Inferior parietal cortex (tissue), 1 donor: ENCODE data around the gene GLYR1.
"Not testable (repeated sequence)": the region's sequence is repeated elsewhere in the genome, so short reads cannot be mapped to it uniquely, and the experiment has no call there.

Experiments
- DNase-seq: peaks from one replicate; pipeline ENCODE4 v3.0.0-alpha.2; 2016; ENCODE audit errors: extremely low spot score

The GLYR1 gene

GRCh38 chr16:4788910-4789309 is 58.2 kb downstream of the GLYR1 start:
- DNase-seq: no peak

- no peak for DNase-seq
Observed at GRCh38 chr16:4788489-4788889, 58.6 kb downstream of the GLYR1 start.

- DNase-seq: no peak
Observed at GRCh38 chr16:4787627-4788482, 59.2 kb downstream of the GLYR1 start, which contains the start of gene SEPTIN12. Gene SEPTIN12 (minus strand): TSS chr16:4788345. CDS start chr16:4787645, 700 bp downstream.

- DNase-seq: no peak
Observed at GRCh38 chr16:4787068-4787467, 60.0 kb downstream of the GLYR1 start.

- DNase-seq: no peak
Observed at GRCh38 chr16:4785758-4786433, 61.2 kb downstream of the GLYR1 start.

- not testable (repeated sequence) for DNase-seq
Observed at GRCh38 chr16:4784444-4784987, 62.6 kb downstream of the GLYR1 start.

- DNase-seq: no peak
Observed at GRCh38 chr16:4783951-4784336, 63.1 kb downstream of the GLYR1 start.

- DNase-seq: no peak
Observed at GRCh38 chr16:4783251-4783950, 63.7 kb downstream of the GLYR1 start.

GRCh38 chr16:4780235-4780634 is 66.9 kb downstream of the GLYR1 start:
- no peak for DNase-seq

GRCh38 chr16:4778050-4778392 is 69.1 kb downstream of the GLYR1 start:
- no peak for DNase-seq

- DNase-seq: no peak
Observed at GRCh38 chr16:4777339-4778049, 69.6 kb downstream of the GLYR1 start.

- DNase-seq: no peak
Observed at GRCh38 chr16:4776141-4776705, 70.9 kb downstream of the GLYR1 start.

- DNase-seq: no peak
Observed at GRCh38 chr16:4775005-4775404, 72.1 kb downstream of the GLYR1 start.

- no peak for DNase-seq
Observed at GRCh38 chr16:4772351-4772750, 74.7 kb downstream of the GLYR1 start.

- no peak for DNase-seq
Observed at GRCh38 chr16:4771646-4772045, 75.4 kb downstream of the GLYR1 start.

- peak; percentile 8 for DNase-seq
Observed at GRCh38 chr16:4769306-4769638, 77.8 kb downstream of the GLYR1 start.

- peak; percentile 96 for DNase-seq
Observed at GRCh38 chr16:4768549-4769305, 78.4 kb downstream of the GLYR1 start.

GRCh38 chr16:4767872-4768548 is 79.1 kb downstream of the GLYR1 start:
- no peak for DNase-seq

- DNase-seq: peak; percentile 96
Observed at GRCh38 chr16:4766875-4767628, 80.0 kb downstream of the GLYR1 start, which contains the start of gene ZNF500. Gene ZNF500 (minus strand): TSS chr16:4767162. CDS start chr16:4765978, 1,184 bp downstream.
